HG03342 (cell line): ENCODE results near the gene ANGEL2.
"Not testable (repeated sequence)": the region's sequence is repeated elsewhere in the genome, so short reads cannot be mapped to it uniquely, and the experiment has no call there.

Source experiments
- ATAC-seq: cut with Tn5 transposase; IDR thresholded peaks from one replicate; pipeline ENCODE4 v1.9.1; 2021; ENCODE audit warnings: mild to moderate bottlenecking, moderate library complexity; ENCODE audit not compliant: unreplicated experiment

ANGEL2 gene, protein sequence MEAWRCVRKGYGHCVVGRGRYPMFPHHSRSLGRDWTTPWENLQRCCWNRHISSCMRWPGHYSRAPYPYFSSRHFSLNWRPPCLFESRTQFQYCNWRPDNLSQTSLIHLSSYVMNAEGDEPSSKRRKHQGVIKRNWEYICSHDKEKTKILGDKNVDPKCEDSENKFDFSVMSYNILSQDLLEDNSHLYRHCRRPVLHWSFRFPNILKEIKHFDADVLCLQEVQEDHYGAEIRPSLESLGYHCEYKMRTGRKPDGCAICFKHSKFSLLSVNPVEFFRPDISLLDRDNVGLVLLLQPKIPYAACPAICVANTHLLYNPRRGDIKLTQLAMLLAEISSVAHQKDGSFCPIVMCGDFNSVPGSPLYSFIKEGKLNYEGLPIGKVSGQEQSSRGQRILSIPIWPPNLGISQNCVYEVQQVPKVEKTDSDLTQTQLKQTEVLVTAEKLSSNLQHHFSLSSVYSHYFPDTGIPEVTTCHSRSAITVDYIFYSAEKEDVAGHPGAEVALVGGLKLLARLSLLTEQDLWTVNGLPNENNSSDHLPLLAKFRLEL

DNA sequence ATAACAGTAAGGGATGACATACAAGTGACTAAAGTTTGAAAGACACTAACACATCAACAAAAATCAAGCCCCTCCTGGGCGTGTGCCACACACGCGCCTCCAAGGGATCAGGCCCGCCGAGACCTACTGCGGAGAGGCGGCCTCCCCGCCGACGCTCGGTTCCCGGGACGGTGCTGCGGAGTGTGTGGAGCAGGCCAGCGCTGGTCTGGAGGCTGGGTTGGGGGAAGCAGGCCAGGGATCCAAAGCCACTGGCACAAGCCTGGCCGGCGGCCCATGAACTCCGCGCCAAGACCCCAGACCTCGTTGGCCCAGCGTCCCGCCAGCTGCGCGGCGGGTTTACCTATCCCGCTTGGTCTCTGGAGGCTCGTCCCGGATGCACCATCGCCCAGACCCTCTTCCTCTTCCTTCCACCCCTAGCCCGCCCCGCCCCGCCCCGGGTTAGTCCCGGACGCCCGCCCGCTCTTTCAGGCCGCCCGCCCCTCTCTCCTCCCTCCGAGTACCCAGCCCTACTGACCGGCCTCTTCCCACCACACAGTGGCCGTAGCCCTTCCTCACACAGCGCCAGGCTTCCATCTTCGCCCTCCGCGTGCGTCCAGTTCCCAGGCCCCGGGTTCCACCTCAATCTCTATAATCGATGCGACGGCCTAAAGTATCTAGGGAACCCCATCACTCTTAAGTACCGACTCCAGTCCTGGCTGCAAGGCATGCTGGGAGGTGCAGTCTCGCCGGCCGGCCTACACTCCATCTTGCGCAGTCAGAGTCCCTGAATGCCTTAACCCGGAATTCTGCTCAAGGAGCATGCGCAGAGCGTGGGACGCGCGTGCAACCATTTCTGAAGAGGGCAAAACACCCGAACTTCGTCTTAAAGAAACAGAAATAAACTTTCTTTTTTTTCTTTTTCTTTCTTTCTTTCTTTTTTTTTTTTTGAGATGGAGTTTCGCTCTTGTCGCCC is at the start of gene ANGEL2:
Gene ANGEL2 (minus strand): TSS at position 769 of the 952 bp plus-strand sequence. CDS start 196 bp downstream, at position 573.
- ATAC-seq, result peak; percentile 95

DNA sequence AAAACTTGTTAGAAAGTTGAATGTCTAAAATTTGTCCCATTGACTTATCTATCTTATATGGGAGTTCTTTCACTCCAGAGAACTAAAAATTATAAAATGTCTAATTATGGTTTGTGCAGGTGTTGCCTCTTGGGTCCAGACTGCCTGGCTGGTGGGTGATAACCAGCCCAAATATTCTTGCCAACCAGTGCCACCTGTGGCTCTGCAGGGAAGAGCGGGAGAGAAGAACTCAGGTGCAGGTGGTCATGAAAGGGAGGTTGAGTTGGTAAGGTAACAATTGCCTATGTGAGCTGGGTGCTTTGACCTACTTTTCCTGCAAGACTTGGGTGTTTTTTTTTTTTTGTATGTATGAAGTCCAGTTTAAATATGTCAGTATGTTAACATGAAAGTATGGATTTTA is 45.6 kb upstream of the ANGEL2 start:
- ATAC-seq, result no peak

GRCh38 chr1:213060836-213061235 is 45.2 kb upstream of the ANGEL2 start:
- ATAC-seq, result no peak

DNA sequence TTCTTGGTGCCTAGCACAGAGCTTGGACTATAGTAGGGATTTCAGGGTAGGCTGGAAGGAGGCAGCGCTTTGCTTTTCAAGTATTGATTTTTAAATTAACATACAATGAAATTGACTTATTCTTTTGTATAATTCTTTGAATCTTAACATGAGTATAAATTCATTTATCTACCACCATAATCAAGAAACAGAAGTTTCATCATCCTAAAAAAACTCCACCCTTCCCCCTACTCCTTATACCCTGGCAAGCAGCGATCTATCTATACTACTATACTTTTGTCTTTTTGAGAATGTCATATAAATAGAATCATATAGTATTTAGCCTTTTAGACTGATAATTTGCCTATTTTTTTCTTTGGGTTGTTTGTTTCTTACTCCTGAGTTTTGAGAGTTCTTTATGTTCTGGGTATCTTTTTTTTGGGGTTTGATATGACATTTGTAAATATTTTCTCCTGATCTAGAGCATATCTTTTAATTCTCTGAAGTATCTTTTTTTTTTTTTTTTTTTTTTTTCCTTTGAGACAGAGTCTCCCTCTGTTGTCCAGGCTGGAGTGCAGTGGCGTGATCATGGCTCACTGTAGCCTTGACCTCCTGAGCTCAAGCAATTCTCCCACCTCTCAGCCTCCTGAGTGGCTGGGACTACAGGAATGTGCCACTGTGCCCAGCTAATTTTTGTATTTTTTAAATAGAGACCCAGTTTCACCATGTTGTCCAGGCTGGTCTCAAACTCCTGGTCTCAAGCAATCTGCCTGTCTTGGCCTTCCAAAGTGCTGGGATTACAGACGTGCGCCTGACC is 41.8 kb upstream of the ANGEL2 start:
- ATAC-seq, result no peak

DNA sequence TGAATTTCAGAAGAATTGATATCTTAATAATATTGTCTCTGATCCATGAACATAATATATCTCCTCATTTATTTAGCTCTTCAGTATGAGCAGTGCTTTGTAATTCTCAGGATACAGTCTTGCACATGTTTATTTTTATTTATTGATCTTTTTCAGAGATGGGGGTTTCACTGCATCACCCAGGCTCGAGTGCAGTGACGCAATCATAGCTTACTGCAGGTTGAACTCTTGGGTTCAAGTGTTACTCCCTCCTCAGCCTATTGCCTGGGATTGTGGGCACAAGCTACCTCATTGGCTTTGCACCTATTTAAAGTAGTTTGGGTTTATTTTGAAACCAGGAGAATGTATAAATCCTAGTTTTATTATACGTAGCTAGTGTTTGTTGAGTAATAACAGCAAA is 40.1 kb upstream of the ANGEL2 start:
- no peak for ATAC-seq

DNA sequence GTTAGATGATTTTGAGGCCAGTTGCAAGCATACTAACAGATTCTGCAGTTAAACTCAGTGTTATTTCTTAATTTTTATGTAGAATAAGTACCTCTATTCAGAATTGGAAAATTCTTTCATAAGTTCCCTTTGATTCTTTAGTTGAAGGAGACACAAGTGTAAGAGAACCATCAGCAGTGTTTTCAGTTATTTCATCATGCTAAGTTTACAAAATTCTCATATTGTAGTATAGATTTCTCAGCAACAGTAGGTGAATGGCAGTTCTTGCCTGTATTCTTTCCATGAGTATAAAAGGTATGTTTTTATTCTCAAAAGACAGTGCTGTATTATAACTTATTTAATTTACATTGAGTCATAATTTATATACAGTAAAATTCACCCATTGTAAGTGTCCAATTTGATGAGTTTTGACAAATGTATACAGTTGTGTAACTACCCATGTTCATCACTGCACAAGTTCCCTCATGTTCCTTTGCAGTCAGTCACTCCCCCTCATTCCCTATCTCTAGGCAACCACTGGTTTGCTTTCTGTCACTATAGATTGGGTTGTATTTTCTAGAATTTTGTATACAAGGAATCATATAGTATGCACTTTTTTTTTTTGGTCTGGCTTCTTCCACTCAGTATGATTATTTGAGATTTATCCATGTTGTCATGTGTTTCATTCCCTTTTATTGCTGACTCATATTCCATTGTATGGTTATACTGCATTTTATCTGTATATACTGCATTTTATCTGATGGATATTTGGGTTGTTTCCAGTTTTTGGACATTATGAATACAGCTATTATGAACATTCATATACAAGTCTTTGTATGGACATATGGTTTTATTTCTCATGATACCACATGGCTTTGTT is 39.3 kb upstream of the ANGEL2 start:
- no peak for ATAC-seq

DNA sequence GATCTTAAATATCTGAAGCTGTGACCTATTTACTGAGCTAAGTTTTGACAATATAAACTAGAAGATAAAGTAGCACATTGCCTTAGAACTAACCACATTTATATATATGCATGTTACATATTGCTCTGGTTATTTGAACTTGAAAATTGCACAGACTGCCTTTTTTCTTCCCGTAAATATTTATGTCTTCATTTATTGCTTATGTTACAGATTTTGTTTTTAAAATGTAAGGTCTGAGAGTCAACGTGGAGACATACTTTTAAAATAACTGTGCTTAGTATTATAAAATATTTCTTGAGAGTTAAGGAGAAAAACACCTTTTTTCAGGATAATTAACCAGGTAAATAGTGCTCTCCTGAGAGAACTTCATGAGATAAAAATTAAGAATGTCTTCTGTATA is 38.5 kb upstream of the ANGEL2 start:
- ATAC-seq, result no peak

GRCh38 chr1:213053455-213053854 is 37.8 kb upstream of the ANGEL2 start:
- ATAC-seq, result no peak

DNA sequence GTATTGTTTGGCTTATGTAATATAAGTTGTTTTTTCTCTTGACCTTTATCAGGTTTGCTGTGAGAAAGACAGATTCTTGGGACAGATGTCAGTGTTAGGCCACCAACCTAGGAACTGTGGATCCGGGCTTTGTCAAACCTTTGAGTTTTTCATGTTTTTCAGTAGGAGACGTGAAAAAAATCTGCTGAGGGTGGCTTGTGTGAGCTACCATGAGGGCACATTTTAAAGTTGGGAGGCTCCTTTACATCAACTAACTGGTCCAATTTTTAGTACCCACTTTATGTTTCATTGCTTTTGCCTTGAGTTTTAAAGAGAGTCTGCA is 36.2 kb upstream of the ANGEL2 start:
- no peak for ATAC-seq

- ATAC-seq, result peak; percentile 98
Observed at GRCh38 chr1:213051127-213051880, 35.6 kb upstream of the ANGEL2 start, which contains the start of gene RPS6KC1. Gene RPS6KC1, plus strand, starts transcription at chr1:213051241. Its CDS starts 164 bp downstream, at chr1:213051405.

GRCh38 chr1:213050745-213051126 is 35.1 kb upstream of the ANGEL2 start:
- peak; percentile 18 for ATAC-seq

GRCh38 chr1:213049232-213049631 is 33.6 kb upstream of the ANGEL2 start:
- no peak for ATAC-seq

DNA sequence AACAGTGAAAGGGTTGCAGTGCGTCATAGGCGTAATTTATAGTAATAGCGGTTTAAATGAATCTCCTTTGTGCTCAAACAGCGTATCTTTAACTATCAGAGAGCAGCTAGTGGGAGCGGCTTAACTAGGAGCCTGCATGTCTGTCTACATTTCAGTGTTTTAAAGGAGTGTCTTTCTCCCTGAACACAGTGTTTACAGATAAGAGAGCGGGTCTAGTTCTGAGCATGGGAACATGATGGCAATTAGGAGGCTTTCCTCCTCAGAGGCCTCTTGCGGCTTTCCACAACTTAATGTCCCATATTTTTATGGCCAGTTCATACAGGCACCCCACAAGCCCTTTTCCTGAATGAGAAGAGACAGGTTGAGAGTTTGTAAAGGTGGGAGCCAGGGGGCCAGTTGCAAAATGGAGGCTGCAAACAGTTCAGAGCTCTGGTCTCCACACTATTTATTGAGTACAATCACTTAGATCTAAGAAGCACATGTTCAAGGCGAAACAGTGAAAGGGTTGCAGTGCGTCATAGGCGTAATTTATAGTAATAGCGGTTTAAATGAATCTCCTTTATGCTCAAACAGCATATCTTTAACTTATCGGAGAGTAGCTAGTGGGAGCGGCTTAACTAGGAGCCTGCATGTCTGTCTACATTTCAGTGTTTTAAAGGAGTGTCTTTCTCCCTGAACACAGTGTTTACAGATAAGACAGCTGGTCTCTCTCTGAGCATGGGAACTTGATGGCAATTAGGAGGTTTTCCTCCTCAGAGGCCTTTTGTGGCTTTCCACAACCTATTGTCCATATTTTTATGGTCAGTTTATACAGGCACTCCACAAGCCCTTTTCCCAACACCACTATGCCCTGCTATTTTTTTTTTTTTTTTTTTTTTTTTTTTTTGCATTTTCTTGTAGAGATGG is 29.9 kb upstream of the ANGEL2 start:
- not testable (repeated sequence) for ATAC-seq

- no peak for ATAC-seq
Observed at GRCh38 chr1:213041443-213041842, 25.8 kb upstream of the ANGEL2 start.

DNA sequence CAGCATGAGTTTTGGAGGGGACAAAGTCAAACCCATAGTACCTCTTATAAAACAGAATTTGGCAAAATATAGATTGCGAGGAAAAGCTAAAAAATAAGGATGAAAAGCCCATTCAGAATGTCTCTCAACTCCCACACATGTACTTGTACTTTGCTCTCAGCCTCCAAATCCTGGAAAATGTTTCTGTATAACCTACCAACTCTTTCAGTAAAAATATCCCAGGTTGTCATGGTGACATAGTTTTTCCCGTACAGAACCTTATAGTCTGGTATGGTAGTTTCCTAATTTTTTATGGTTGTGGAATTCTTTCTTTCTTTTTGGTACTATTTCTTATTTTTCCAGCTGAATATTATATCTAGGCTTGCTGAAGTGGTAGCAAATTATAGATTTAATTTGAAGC is 19.9 kb upstream of the ANGEL2 start:
- ATAC-seq, result no peak

- no peak for ATAC-seq
Observed at GRCh38 chr1:213034713-213035112, 19.0 kb upstream of the ANGEL2 start.

- ATAC-seq, result no peak
Observed at GRCh38 chr1:213032651-213033050, 17.0 kb upstream of the ANGEL2 start.

DNA sequence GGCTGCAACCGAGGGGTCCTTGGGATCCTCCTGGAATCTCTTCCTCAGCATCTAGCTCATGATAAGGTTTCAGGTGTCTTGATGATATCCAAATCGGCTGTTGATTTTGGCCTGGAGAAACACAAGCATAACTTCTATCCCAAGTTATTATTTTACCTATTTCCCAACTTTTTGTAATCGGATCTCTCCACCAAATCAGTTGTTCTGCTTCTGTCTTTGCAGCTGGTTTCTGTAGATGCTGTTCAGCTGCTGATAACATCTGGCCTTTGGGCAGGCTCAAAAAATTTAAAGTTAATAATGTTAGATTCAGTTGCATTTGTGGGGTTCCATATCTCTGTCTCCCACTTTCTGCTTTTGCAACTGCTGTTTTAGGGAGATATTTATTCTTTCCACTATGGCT is 11.4 kb upstream of the ANGEL2 start:
- ATAC-seq, result not testable (repeated sequence)
